ENCODE results near the gene GPS1.

Gene GPS1

DNA sequence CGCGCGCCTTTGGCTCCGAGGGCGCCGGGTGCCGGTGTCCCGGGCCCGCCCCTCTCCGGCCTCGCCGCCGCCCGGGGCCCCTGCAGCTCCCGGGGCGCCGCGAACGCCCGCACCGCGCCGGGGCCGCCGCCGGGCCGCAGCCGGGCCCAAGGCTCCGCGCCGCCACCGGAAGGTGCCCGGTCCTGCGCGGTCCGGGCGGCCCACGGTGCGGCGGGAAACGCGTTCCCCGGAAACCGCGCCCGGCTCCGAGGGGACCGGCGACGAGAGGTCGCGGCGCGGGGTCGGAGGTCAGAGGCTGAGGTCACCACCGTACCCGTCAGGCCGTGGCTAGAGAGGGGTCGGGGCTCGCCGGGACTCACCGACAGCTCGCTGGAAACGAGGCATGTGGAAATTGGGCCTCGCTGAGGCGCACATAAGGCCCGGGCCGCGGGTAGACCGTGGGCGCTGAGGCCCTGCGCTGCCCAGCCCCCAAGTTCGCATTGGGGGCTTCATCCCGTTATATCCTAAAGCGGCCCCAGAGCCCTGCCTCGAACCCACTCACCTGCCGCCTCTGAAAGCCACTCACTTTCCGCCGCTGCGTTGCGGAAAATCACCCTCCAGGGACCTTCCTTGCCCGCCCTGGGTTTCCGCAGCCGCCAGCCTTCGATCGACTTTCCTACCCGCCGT lies 14.1 kb downstream of the GPS1 start, which contains the start of gene DUS1L:
Gene DUS1L, minus strand, starts transcription at position 167 of the 666 bp plus-strand sequence. CDS start 745 bp downstream, outside the sequence.
- peaks cover 32% of the 10 kb centered on the region; the same call in 1 of the 2 replicates for H3K36me3 ChIP-seq (ENCODE audit: insufficient read depth, low read length)
- H2AFZ ChIP-seq (ENCODE audit: low read length) = peak within 1 kb of the TSS; percentile 51; the same call in 1 of the 2 replicates
- no peaks in the 10 kb centered on the region for H3K9me3 ChIP-seq (ENCODE audit: low read length)
- H3F3A ChIP-seq (ENCODE audit: insufficient read depth, low read length) = no peaks in the 10 kb centered on the region
- TF ChIP-seq EZH2 (IDR thresholded peaks at IDR 0.05; ENCODE audit: borderline replicate concordance, low read length) = no peak
- TF ChIP-seq, protein P1, sequence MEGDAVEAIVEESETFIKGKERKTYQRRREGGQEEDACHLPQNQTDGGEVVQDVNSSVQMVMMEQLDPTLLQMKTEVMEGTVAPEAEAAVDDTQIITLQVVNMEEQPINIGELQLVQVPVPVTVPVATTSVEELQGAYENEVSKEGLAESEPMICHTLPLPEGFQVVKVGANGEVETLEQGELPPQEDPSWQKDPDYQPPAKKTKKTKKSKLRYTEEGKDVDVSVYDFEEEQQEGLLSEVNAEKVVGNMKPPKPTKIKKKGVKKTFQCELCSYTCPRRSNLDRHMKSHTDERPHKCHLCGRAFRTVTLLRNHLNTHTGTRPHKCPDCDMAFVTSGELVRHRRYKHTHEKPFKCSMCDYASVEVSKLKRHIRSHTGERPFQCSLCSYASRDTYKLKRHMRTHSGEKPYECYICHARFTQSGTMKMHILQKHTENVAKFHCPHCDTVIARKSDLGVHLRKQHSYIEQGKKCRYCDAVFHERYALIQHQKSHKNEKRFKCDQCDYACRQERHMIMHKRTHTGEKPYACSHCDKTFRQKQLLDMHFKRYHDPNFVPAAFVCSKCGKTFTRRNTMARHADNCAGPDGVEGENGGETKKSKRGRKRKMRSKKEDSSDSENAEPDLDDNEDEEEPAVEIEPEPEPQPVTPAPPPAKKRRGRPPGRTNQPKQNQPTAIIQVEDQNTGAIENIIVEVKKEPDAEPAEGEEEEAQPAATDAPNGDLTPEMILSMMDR (IDR thresholded peaks at IDR 0.05; ENCODE audit: low read length) = no peak
- no peaks in the 10 kb centered on the region for H4K20me1 ChIP-seq (ENCODE audit: insufficient read depth, low read length)
- no peaks in the 10 kb centered on the region for H3K9me2 ChIP-seq (ENCODE audit: low read depth, low read length)
- peak within 1 kb of the TSS; percentile 43 for H3K27ac ChIP-seq (ENCODE audit: low read depth, low read length, poor library complexity, severe bottlenecking)
- no peaks in the 10 kb centered on the region for H3K79me2 ChIP-seq (ENCODE audit: insufficient read depth, low read length)
- peaks cover 25% of the 10 kb centered on the region for H3K4me1 ChIP-seq (ENCODE audit: insufficient read depth, low read length, severe bottlenecking)
- peak within 1 kb of the TSS; percentile 79 for H3K4me3 ChIP-seq (ENCODE audit: low read depth, low read length, poor library complexity, severe bottlenecking)
- H3K9ac ChIP-seq (ENCODE audit: low read length) = peak within 1 kb of the TSS; percentile 82
- peak within 1 kb of the TSS; percentile 97 for H3K4me2 ChIP-seq (ENCODE audit: low read length)
- no peaks in the 10 kb centered on the region for H3K27me3 ChIP-seq (ENCODE audit: insufficient read depth, low read length)

DNA sequence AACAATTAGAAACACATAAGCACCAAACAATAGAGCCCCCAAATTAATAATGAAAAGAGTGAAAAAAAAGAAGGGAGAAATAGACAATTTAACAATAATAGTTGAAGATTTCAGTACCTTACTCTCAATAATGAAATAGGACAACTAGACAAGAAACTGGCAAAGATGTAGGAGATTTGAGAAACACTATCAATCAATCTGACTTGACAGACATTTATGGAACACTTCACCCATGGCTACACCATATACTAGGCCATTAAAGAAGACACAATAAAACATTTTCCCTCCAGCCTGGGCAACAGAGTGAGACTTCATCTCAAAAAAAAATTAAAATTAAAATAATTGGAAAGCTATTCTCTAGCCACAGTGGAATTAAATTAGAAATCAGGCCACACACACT lies 18.9 kb downstream of the GPS1 start:
- no peak overlapping the region for H2AFZ ChIP-seq (ENCODE audit: low read length)
- no peak overlapping the region for H3K9ac ChIP-seq (ENCODE audit: low read length)
- peaks cover 4% of the 10 kb centered on the region; the same call in 1 of the 2 replicates for H3K27me3 ChIP-seq (ENCODE audit: insufficient read depth, low read length)
- H3K9me3 ChIP-seq (ENCODE audit: low read length) = no peaks in the 10 kb centered on the region
- H3K27ac ChIP-seq (ENCODE audit: low read depth, low read length, poor library complexity, severe bottlenecking) = no peak overlapping the region
- H3K9me2 ChIP-seq (ENCODE audit: low read depth, low read length) = no peaks in the 10 kb centered on the region
- no peak for TF ChIP-seq EZH2 (IDR thresholded peaks at IDR 0.05; ENCODE audit: borderline replicate concordance, low read length)
- TF ChIP-seq, protein P1 (IDR thresholded peaks at IDR 0.05; ENCODE audit: low read length) = no peak
- H3K36me3 ChIP-seq (ENCODE audit: insufficient read depth, low read length) = no peaks in the 10 kb centered on the region
- H3K4me2 ChIP-seq (ENCODE audit: low read length) = no peak overlapping the region
- H3F3A ChIP-seq (ENCODE audit: insufficient read depth, low read length) = peaks cover under 1% of the 10 kb centered on the region; the same call in 1 of the 2 replicates
- H3K4me3 ChIP-seq (ENCODE audit: low read depth, low read length, poor library complexity, severe bottlenecking) = no peak overlapping the region
- H3K4me1 ChIP-seq (ENCODE audit: insufficient read depth, low read length, severe bottlenecking) = peaks cover 8% of the 10 kb centered on the region
- no peaks in the 10 kb centered on the region for H3K79me2 ChIP-seq (ENCODE audit: insufficient read depth, low read length)
- H4K20me1 ChIP-seq (ENCODE audit: insufficient read depth, low read length) = no peaks in the 10 kb centered on the region

DNA sequence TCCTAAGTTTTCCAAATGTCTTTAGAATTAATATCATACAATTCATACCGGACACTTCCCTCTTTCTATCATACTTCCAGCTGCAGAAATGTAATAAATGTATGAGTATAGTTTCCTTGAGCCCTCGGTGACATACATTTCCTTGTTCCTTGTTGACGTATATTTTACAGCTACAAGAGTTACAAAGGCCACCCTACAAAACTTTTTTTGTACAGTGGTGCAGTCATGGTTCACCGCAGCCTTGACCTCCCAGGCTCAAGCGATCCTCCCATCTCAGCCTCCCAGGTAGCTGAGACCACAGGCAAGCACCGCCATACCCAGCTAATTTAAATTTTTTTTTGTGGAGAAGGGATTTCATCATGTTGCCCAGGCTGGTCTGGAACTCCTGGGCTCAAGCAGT lies 21.1 kb downstream of the GPS1 start:
- TF ChIP-seq EZH2 (IDR thresholded peaks at IDR 0.05; ENCODE audit: borderline replicate concordance, low read length) = no peak
- TF ChIP-seq, protein P1 (IDR thresholded peaks at IDR 0.05; ENCODE audit: low read length) = no peak
- Histone ChIP-seq H3K9me3 (ENCODE audit: low read length) (no peaks in the 10 kb centered on the region), H3K27me3 (ENCODE audit: insufficient read depth, low read length) (peaks cover 4% of the 10 kb centered on the region; the same call in 1 of the 2 replicates), H3K9ac (ENCODE audit: low read length) (no peak overlapping the region), H2AFZ (ENCODE audit: low read length) (no peak overlapping the region), H3F3A (ENCODE audit: insufficient read depth, low read length) (peaks cover 3% of the 10 kb centered on the region; the same call in 1 of the 2 replicates), H3K27ac (ENCODE audit: low read depth, low read length, poor library complexity, severe bottlenecking) (no peak overlapping the region), H3K4me3 (ENCODE audit: low read depth, low read length, poor library complexity, severe bottlenecking) (no peak overlapping the region), H3K9me2 (ENCODE audit: low read depth, low read length) (no peaks in the 10 kb centered on the region), H3K79me2 (ENCODE audit: insufficient read depth, low read length) (no peaks in the 10 kb centered on the region), H3K4me1 (ENCODE audit: insufficient read depth, low read length, severe bottlenecking) (no peaks in the 10 kb centered on the region), H4K20me1 (ENCODE audit: insufficient read depth, low read length) (no peaks in the 10 kb centered on the region), H3K36me3 (ENCODE audit: insufficient read depth, low read length) (peaks cover 14% of the 10 kb centered on the region), H3K4me2 (ENCODE audit: low read length) (no peak overlapping the region)
